ENCODE results near the gene LZTS3.
"Not testable (repeated sequence)": the region's sequence is repeated elsewhere in the genome, so short reads cannot be mapped to it uniquely, and the experiment has no call there.

LZTS3 gene

GRCh38 chr20:3133155-3133554 lies 40.2 kb downstream of the LZTS3 start:
- no peak for DNase-seq

DNA sequence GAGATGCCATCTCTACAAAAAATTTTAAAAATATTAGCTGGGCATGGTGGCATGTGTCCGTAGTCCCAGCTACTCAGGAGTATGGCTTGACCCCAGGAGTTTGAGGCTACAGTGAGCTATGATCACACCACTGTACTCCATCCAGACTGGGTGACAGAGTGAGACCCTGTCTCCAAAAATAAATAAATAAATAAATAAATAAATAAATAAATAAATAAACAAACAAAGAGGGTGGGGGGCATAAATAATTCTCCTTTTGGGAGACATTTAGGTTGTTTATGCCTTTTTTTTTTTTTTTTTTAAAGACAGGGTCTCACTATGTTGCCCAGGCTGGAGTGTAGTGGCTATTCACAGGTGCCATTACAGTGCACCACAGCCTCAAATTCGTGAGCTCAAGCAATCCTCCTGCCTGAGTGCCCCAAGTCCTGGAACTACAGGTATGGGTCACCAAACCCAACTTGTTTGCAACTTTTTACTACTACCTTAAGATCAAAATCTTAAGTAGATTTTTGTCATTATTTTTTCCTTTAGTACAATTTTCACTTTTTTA lies 43.2 kb downstream of the LZTS3 start:
- no peak for DNase-seq

DNA sequence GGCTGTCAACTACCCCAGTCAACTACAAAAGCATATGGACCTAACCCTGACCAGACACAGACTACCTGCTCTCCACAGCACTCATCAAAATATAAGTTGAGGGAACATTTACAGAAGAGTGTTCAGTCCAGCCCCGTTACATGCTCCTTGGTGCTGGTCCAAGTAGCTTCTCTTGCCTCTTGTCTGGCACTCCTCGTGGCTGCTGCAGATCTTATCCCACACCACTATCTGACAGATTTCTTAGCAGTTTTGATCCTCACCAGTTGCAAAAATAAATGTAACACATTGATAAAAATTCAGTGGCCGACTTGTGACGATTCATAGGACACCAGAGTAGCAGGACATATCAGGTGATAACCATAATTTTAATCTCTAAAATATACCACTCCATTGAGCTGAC lies 44.3 kb downstream of the LZTS3 start:
- no peak for DNase-seq

DNA sequence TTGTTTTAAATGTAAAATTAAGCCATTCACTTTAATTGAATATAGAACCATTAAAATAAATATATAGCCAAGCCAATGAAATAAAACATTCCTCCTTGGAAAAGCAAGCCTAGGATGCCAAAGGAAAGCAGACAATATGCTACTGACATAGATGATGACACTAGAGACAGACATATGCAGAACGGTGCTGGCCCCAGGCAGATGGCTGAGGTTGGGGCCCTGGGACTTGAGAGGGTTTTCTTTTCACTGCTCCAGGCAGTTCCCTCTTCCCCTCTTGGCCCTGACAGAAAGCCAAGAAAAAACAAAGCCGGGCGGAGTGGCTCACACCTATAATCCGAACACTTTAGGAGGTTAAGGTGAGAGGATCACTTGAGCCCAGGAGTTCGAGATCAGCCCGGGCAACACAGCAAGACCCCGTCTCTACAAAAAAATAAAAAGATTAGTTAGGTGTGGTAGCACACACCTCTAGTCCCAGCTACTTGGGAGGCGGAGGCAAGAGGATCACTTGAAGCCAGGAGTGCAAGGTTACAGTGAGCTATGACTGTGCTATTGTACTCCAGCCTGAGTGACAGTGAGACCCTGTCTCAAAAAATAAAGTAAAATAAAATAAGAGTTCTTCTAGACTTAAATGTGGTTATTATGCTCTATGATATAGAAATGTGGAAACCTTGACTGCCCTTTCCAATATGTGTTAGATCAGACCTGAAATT lies 44.9 kb downstream of the LZTS3 start:
- DNase-seq = no peak

DNA sequence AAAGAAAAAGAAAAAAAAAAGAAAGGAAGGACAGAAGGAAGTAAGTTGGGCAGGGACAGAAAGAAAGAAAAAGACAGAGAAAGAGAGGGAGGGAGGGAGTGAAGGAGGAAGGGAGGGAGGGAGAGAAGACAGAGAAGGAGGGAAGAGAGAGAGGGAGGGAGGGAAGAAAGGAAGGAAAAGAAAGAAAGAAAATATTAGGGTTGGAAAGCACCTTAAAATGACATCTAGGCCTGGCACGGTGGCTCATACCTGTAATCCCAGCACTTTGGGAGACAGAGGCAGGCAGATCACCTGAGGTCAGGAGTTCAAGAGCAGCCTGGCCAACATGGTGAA lies 46.9 kb downstream of the LZTS3 start:
- no peak for DNase-seq

DNA sequence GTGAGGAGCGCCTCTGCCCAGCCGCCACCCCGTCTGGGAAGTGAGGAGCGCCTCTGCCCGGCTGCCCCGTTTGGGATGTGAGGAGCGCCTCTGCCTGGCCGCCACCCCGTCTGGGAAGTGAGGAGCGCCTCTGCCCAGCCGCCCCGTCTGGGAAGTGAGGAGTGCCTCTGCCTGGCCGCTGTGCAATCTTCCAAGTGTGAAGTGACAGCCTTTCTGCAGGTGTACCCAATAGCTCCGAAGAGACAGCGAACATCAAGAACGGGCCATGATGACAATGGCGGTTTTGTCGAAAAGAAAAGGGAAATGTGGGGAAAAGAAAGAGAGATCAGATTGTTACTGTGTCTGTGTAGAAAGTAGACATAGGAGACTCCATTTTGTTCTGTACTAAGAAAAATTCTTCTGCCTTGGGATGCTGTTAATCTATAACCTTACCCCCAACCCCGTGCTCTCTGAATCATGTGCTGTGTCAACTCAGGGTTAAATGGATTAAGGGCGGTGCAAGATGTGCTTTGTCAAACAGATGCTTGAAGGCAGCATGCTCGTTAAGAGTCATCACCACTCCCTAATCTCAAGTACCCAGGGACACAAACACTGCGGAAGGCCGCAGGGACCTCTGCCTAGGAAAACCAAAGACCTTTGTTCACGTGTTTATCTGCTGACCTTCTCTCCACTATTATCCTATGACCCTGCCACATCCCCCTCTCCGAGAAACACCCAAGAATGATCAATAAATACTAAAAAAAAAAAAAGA lies 47.4 kb downstream of the LZTS3 start:
- not testable (repeated sequence) for DNase-seq

GRCh38 chr20:3124773-3125560 lies 48.4 kb downstream of the LZTS3 start:
- not testable (repeated sequence) for DNase-seq

- not testable (repeated sequence) for DNase-seq
Measured at GRCh38 chr20:3124163-3124562, 49.2 kb downstream of the LZTS3 start.

GRCh38 chr20:3123542-3123941 lies 49.8 kb downstream of the LZTS3 start:
- no peak for DNase-seq

DNA sequence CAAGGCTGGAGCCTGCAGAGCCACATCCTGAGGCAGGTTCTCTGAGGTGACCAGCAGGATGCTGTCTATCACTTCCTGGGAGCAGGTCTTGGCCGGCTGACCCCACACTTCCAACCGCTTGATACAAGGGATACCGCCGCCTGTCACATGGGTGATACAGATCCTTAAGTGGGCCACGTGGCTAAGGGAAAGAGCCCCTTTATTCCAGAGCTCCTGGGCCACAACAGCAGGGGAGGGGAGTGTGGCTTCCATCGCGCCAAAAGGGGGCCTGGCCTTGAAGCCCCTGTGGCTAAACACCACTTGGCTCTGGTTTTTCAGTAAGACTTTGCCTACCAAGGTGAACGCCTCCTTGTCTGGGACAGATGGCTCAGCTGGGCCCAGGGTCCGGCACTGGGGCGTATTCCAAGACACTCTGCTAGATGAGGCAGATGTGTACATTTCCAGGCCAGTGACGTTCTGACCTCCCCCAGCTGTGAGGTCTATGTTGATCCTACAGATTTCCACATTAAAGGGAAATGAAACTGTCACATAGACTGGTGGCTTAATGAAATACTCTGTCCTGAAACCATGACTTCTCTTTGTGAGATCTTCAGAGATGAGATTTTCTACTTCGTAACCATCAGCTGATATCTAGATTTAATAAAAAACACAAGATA lies 51.3 kb downstream of the LZTS3 start:
- DNase-seq = no peak

DNA sequence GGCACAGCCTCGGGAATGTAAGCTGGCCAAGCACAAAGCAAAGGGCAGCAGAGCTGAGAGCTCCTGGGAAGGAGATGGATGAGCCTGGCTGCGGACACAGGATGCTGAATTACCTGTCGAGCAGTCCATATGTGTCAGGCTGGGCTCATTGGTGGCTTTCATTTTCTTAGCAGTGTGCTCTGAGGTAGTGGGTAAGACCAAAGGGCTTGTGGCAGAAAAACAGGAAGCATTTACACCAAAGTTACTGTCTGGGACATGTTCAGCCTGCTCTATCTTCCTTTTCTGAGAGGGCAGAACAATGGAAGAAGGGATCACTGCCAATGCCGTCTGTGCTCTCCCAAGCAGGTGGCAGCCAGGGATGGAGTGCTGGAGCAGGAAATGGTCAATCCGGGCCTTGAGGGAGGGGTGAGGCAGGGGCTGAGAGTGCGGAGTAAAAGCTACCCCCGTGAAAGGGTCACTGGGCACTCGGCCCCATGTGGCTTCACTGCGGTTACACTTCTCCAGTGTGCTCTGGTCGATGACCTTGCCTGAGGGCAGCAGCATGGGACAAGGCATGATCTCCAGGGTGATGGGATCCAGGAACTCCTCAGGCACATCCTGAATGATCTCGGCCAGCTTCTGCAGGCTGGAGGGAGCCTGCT lies 52.0 kb downstream of the LZTS3 start:
- DNase-seq = no peak

DNA sequence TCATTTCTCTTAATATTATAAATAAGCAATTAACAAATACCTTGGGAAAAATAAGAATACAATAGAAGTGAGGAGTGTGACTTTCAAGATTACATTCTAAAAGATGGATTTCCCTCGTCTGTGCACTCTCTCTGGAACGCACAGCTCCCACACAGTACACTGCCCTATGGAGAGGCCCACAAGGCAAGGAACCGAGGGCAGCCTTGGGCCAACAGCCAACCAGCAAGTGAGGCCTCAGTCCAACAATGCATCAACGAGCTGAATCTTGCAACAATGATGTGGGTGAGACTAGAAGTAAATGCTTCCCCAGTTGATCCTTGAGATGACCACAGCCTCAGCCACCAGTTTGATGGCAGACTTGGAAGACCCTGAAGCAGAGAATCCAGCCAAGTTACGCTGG lies 54.3 kb downstream of the LZTS3 start:
- no peak for DNase-seq

- peak in 1 of 2 experiments; percentile 23 for DNase-seq
Measured at GRCh38 chr20:3117839-3118379, 55.4 kb downstream of the LZTS3 start.

DNA sequence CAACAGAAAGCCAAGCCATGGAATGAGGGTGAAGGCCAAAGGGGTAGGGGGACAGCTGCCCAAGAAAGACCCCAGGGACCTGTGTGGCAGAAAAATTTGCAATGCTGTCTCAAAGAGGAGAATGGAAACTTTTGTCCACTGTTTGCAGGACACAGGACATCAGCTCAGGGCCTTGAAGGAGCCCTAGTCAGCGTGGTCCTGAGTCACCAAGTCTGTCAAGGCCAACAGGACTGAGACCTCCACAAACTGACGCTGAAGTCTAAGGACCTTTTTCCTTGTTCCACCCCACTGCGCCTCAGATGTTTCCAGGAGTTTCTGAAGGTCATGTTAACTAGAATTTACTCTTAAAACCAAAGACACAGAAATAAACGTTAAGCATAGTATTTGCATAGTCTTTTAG lies 57.0 kb downstream of the LZTS3 start:
- DNase-seq = no peak

- peak in 1 of 2 experiments; percentile 49 for DNase-seq
Measured at GRCh38 chr20:3115190-3116107, 57.9 kb downstream of the LZTS3 start.
